ENCODE measurements around the gene PKD1.

- TF ChIP-seq CTCF (IDR thresholded peaks at IDR 0.05 in 4 of 5, conservative IDR thresholded peaks at IDR 0.05 in 1 of 5) (no peak), POLR2A (IDR thresholded peaks at IDR 0.05) (no peak)
These were observed 64.1 kb downstream of the PKD1 start for GRCh38 chr16:2071454-2072202.
